Upper lobe of left lung (tissue), 6 donors: ENCODE results near the gene SLC29A1. TPM values are rescaled to one million over a fixed set of nuclear protein-coding genes. Genes with fewer than 3 reads are reported as not detected.

Experiments used
- ATAC-seq, 2 donors: fragments of 200-7000 bp; cut with Tn5 transposase; one replicate each; pipeline ENCODE4 v1.9.1; 2022; ENCODE audit warnings: mild to moderate bottlenecking in 2 of 2, moderate library complexity in 2 of 2; ENCODE audit not compliant: low FRiP score in 2 of 2
- DNase-seq, 2 donors: peaks; one replicate each; pipeline ENCODE4 v3.0.0-alpha.2; 2019 to 2020
- H3K27ac ChIP-seq, 4 donors: fragments of 200-600 bp; sonication (generic); one replicate each; pipeline ENCODE4 v1.5.1; 2016 to 2019
- H3K27me3 ChIP-seq, 4 donors: fragments of 200-600 bp; sonication (generic); one replicate each; pipeline ENCODE4 v1.5.1; 2017 to 2019
- H3K36me3 ChIP-seq, 4 donors: fragments of 200-600 bp; sonication (generic); one replicate each; pipeline ENCODE4 v1.5.1; 2016 to 2019
- H3K4me1 ChIP-seq, 4 donors: fragments of 200-600 bp; sonication (generic); one replicate each; pipeline ENCODE4 v1.5.1; 2018 to 2019
- H3K4me3 ChIP-seq, 4 donors: fragments of 200-600 bp; sonication (generic); one replicate each; pipeline ENCODE4 v1.5.1; 2017 to 2019; ENCODE audit warnings: mild to moderate bottlenecking in 2 of 4, moderate library complexity in 1 of 4
- H3K9me3 ChIP-seq, 4 donors: fragments of 200-600 bp; sonication (generic); one replicate each; pipeline ENCODE4 v1.5.1; 2018 to 2019
- CTCF ChIP-seq, 6 experiments: fragments of 450-650 bp in 4 of 6; fragments of 200-600 bp in 2 of 6; sonication (generic) in 2 of 6; IDR thresholded peaks; one replicate each; pipeline ENCODE4 v1.5.1; 2016 to 2019; ENCODE audit warnings: antibody characterized with exemption in 6 of 6
- EP300 ChIP-seq, 4 donors: sonication (generic); formaldehyde crosslinking; IDR thresholded peaks; one replicate each; pipeline ENCODE4 v1.5.1; 2017; ENCODE audit warnings: antibody characterized with exemption in 4 of 4, control low read depth in 2 of 4
- POLR2A ChIP-seq, 4 donors: fragments of 450-650 bp; IDR thresholded peaks; one replicate each; pipeline ENCODE4 v1.5.1; 2016 to 2017; ENCODE audit warnings: antibody characterized with exemption in 4 of 4, mild to moderate bottlenecking in 2 of 4
- POLR2AphosphoS5 ChIP-seq, 2 donors: sonication (generic); formaldehyde crosslinking; IDR thresholded peaks; one replicate each; pipeline ENCODE4 v1.5.1; 2017; ENCODE audit warnings: antibody characterized with exemption in 2 of 2
- WGBS, 2 donors: methylation state at CpG; one replicate each; pipeline ENCODE4 v1.1.5; 2017 to 2018; 5-methylcytosine and 5-hydroxymethylcytosine counted together
- total RNA-seq, 6 donors: library from RNA; depleted of rRNA in 4 of 6; stranded (reverse); fragments of >200 nt in 4 of 6; gene quantifications; one replicate each; pipeline versions ENCODE4 v1.1.0 to v1.2.1, GENCODE V29; 2016 to 2021
- donor health status: DM: no; HTN: no; CAD: no; lungs with moderate emphysema.
- donor health status: DM: no; HTN: yes; CAD: no; lungs with severe emphysema.

Gene SLC29A1
- total RNA-seq, 6 donors from 2014 or later: 38.3 to 93.2 (median 45.8) TPM

GRCh38 chr6:44255871-44256774 lies 32.7 kb downstream of the SLC29A1 start:
- peaks cover 32 to 69% (median 52%) of the 10 kb centered on the region in 4 donors for H3K36me3 ChIP-seq
- no peaks in the 10 kb centered on the region for H3K27me3 ChIP-seq
- peaks cover 10 to 22% (median 17%) of the 10 kb centered on the region in 4 donors for H3K4me1 ChIP-seq
- no peaks in the 10 kb centered on the region for H3K9me3 ChIP-seq
- WGBS, 2 donors: 16 to 18% methylated on average over 11 to 15 of the region's 15 CpGs
- DNase-seq (peak in 1 of 2 donors; percentile 41), ATAC-seq (peak in 1 of 2 donors; percentile 0)
- TF ChIP-seq POLR2A (IDR thresholded peaks at IDR 0.05) (no peak), POLR2AphosphoS5 (IDR thresholded peaks at IDR 0.05) (no peak), CTCF (IDR thresholded peaks at IDR 0.05) (no peak), EP300 (IDR thresholded peaks at IDR 0.05) (no peak)
- H3K27ac ChIP-seq: peak overlapping the region; percentile 85 to 97 (median 89)
- peak overlapping the region; percentile 45 to 98 (median 92) for H3K4me3 ChIP-seq

- ATAC-seq (peak in 1 of 2 donors; percentile 76), DNase-seq (no peak)
- peaks cover 10 to 22% (median 17%) of the 10 kb centered on the region in 4 donors for H3K4me1 ChIP-seq
- peaks cover 28 to 67% (median 50%) of the 10 kb centered on the region in 4 donors for H3K36me3 ChIP-seq
- WGBS, 2 donors: 0 to 1% methylated on average over 3 to 8 of the region's 12 CpGs
- TF ChIP-seq CTCF (IDR thresholded peaks at IDR 0.05): no peak
- no peak for TF ChIP-seq POLR2A (IDR thresholded peaks at IDR 0.05)
- TF ChIP-seq POLR2AphosphoS5 (IDR thresholded peaks at IDR 0.05): no peak
- TF ChIP-seq EP300 (IDR thresholded peaks at IDR 0.05): no peak
- H3K4me3 ChIP-seq: peak overlapping the region; percentile 45 to 98 (median 92)
- no peaks in the 10 kb centered on the region for H3K27me3 ChIP-seq
- H3K27ac ChIP-seq: peak overlapping the region; percentile 85 to 97 (median 89)
- H3K9me3 ChIP-seq: no peaks in the 10 kb centered on the region
Measured at GRCh38 chr6:44256775-44257024, 33.3 kb downstream of the SLC29A1 start.

- Histone ChIP-seq H3K27ac (peak within 1 kb of the TSS; percentile 85 to 97 (median 89)), H3K27me3 (no peaks in the 10 kb centered on the region), H3K36me3 (peaks cover 23 to 63% (median 46%) of the 10 kb centered on the region in 4 donors), H3K4me3 (peak within 1 kb of the TSS; percentile 45 to 98 (median 92)), H3K9me3 (no peaks in the 10 kb centered on the region), H3K4me1 (peaks cover 10 to 25% (median 19%) of the 10 kb centered on the region in 4 donors)
- WGBS, 2 donors: 0 to 2% methylated on average over 10 to 18 of the region's 80 CpGs
- TF ChIP-seq EP300 (IDR thresholded peaks at IDR 0.05) (no peak), CTCF (IDR thresholded peaks at IDR 0.05) (peak; percentile 90 to 95 (median 93)), POLR2A (IDR thresholded peaks at IDR 0.05) (peak in 3 of 4 donors; percentile 51 to 79 (median 53)), POLR2AphosphoS5 (IDR thresholded peaks at IDR 0.05) (peak; percentile 42 to 76)
- ATAC-seq: peak; percentile 76 to 94
- peak; percentile 67 to 94 for DNase-seq
Measured at GRCh38 chr6:44257025-44257752, 33.8 kb downstream of the SLC29A1 start, which contains the start of gene SLC35B2. Gene SLC35B2, minus strand, starts transcription at chr6:44257528. Its CDS starts 118 bp downstream, at chr6:44257410.

- Histone ChIP-seq H3K4me1 (peaks cover 17 to 31% (median 25%) of the 10 kb centered on the region in 4 donors), H3K4me3 (peak overlapping the region; percentile 45 to 98 (median 92)), H3K36me3 (peaks cover 17 to 56% (median 39%) of the 10 kb centered on the region in 4 donors), H3K9me3 (no peaks in the 10 kb centered on the region), H3K27me3 (no peaks in the 10 kb centered on the region), H3K27ac (peak overlapping the region; percentile 85 to 97 (median 89))
- TF ChIP-seq CTCF (IDR thresholded peaks at IDR 0.05): peak in 1 of 6 experiments; percentile 15
- no peak for TF ChIP-seq POLR2A (IDR thresholded peaks at IDR 0.05)
- WGBS, 2 donors: 28 to 29% methylated on average over 15 of the region's 15 CpGs
- ATAC-seq (peak in 1 of 2 donors; percentile 0), DNase-seq (no peak)
Measured at GRCh38 chr6:44257753-44258324, 34.4 kb downstream of the SLC29A1 start.
